Skeletal muscle satellite cell (primary cell): Measurements from ENCODE around the gene GALNT5.

Experiments
- H3K27me3 ChIP-seq: 2 replicates; pipeline ENCODE4 v1.7.0; 2013; ENCODE audit warnings: low read length; ENCODE audit not compliant: control insufficient read depth, insufficient read depth
- H3K36me3 ChIP-seq: 2 replicates; pipeline ENCODE4 v1.7.0; 2013; ENCODE audit warnings: mild to moderate bottlenecking, control low read depth, low read length; ENCODE audit not compliant: insufficient read depth
- H3K4me1 ChIP-seq: 2 replicates; pipeline ENCODE4 v1.7.0; 2013; ENCODE audit warnings: low read length; ENCODE audit not compliant: control insufficient read depth, insufficient read depth
- H3K4me2 ChIP-seq: 2 replicates; pipeline ENCODE4 v1.7.0; 2013; ENCODE audit warnings: mild to moderate bottlenecking, low read length
- H3K4me3 ChIP-seq: 2 replicates; pipeline ENCODE4 v1.7.0; 2013; ENCODE audit warnings: low read length
- H3K9ac ChIP-seq: 2 replicates; pipeline ENCODE4 v1.7.0; 2013; ENCODE audit warnings: mild to moderate bottlenecking, low read depth, low read length, moderate library complexity
- H3K9me3 ChIP-seq: replicated peaks from 2 replicates; pipeline ENCODE4 v1.7.0; 2013; ENCODE audit warnings: mild to moderate bottlenecking, control low read depth, low read length

The GALNT5 gene

GRCh38 chr2:157355618-157356017 is 98.1 kb downstream of the GALNT5 start:
- Histone ChIP-seq H3K4me3 (no peak overlapping the region), H3K4me2 (no peak overlapping the region), H3K9me3 (no peaks in the 10 kb centered on the region), H3K36me3 (no peaks in the 10 kb centered on the region), H3K4me1 (peaks cover 9% of the 10 kb centered on the region), H3K9ac (no peak overlapping the region), H3K27me3 (no peaks in the 10 kb centered on the region)

DNA sequence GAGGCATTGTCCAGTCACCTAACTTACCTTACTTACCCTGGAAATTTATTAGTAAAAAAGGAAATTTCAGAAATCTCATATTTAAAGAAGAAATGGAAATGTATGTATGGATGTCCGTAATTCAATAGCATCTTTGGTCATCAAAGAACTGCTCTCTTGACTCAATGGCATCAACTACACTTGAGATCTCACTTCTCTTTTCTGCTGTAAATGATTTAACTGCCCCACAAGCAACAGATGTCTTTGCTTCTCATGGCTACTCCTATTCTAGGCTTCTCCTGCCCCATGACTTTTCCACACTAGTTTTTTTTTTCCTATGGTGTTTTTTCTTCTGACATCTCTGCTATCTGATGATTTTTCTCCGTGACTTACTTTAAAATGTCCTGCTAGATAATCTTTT is 102.1 kb downstream of the GALNT5 start:
- H3K27me3 ChIP-seq: no peaks in the 10 kb centered on the region
- peaks cover 15% of the 10 kb centered on the region for H3K4me1 ChIP-seq
- no peak overlapping the region for H3K4me3 ChIP-seq
- H3K9ac ChIP-seq: no peak overlapping the region
- no peaks in the 10 kb centered on the region for H3K9me3 ChIP-seq
- no peaks in the 10 kb centered on the region for H3K36me3 ChIP-seq
- H3K4me2 ChIP-seq: no peak overlapping the region

DNA sequence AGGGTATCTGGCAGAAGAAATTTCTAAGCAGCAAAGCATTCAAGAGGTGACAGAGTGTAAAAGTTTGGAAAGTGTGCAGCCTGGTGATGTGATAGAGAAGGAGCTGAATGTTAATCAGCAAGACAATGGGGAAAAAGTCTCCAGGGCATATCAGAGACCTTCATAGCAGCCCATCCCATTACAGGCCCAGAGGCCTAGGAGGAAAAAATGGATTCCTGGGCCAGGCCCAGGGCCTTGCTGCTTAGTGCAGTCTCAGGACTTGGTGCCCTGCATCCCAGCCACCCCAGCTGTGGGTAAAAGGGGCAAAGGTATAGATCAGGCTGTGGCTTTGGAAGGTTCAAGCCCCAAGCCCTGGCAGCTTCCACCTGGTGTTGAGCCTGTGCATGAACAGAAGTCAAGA is 104.0 kb downstream of the GALNT5 start:
- H3K4me3 ChIP-seq: no peak overlapping the region
- H3K4me1 ChIP-seq: peaks cover 6% of the 10 kb centered on the region
- no peaks in the 10 kb centered on the region for H3K9me3 ChIP-seq
- H3K36me3 ChIP-seq: no peaks in the 10 kb centered on the region
- H3K9ac ChIP-seq: no peak overlapping the region
- no peak overlapping the region for H3K4me2 ChIP-seq
- peaks cover 4% of the 10 kb centered on the region for H3K27me3 ChIP-seq

GRCh38 chr2:157362627-157363026 is 105.1 kb downstream of the GALNT5 start:
- Histone ChIP-seq H3K4me3 (no peak overlapping the region), H3K36me3 (no peaks in the 10 kb centered on the region), H3K4me1 (peaks cover 6% of the 10 kb centered on the region), H3K9ac (no peak overlapping the region), H3K4me2 (no peak overlapping the region), H3K9me3 (no peaks in the 10 kb centered on the region), H3K27me3 (peaks cover 4% of the 10 kb centered on the region)

DNA sequence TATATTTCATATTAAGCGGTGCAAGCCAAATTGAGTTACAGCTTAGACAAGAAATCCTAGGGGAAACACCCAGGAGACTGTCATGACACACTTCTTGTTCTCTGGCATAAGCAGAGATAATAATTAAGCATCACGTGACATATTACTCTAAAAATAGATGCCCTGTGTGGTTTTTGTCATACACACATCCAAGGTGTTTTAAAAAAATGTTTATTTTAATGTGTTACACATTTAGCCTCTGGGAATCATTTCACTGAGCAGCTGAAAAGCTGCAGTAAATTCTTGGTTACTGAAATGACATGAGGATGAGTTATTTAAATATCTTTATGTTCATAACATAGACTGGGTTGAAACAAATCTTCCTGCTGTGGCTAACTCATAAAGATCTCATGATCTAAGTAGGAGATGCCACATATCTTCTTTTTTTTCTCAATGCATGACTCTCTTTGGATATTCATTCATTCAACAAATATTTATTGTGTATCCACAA is 106.2 kb downstream of the GALNT5 start:
- Histone ChIP-seq H3K9me3 (no peaks in the 10 kb centered on the region), H3K9ac (no peak overlapping the region), H3K4me1 (peaks cover 6% of the 10 kb centered on the region), H3K36me3 (no peaks in the 10 kb centered on the region), H3K4me3 (no peak overlapping the region), H3K27me3 (peaks cover 4% of the 10 kb centered on the region), H3K4me2 (no peak overlapping the region)
